NCI-H774 (cell line): Measurements from ENCODE around the gene IFNGR1.

Source experiments
- DNase-seq: peaks from one replicate; lab custom pipeline; 2025; lab: John Stamatoyannopoulos, UW

The IFNGR1 gene

DNA sequence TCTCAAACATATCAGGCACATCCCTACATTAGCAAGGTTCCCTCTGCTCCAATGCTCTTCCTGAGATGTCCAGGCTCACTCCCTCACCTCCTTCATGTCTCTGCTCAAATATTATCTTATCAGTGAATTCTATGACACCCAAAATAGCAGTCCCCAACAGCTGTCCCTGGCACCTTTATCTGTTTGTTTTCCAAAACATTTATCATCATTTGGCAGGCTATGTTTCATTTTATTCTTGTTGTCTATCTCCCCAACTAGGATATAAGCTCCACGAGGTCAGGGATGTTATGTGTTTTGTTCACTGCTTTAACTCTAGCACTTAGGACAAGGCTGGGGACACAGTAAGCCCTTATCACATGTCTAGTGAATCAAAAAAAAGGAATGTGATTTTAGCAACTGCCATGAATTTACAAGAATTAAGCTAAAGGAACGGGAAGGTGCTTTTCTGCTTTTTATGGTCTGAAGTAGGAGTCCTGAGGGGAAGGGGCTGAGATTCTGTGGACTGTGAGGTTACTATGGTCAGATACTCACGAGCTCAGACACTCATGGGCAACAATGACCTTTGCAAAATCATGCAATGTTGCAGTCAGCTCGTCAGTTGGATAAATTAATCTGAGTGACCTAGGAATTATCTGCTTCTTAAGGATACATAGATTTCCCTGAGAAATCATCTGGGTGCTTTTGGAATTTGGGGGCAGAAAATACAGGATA is 43.9 kb downstream of the IFNGR1 start:
- DNase-seq = no peak

DNA sequence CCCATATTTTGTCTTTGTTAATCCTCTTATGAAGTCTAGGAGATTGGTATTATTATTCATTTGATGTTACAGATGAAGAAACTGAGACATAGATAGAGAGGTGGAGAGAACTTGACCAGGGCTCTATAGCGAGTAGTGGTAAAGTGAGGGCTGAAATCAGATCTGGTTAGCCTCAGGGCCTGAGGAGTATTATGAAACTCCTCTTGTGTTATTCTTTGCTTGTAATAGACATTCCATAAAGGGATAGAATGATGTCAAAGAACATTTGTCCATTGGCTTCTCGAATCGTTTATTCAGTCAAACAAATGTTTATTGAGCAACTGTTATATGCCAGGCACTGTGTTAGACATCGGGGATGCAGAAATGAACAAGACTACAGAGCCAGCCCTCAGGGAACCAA is 45.7 kb downstream of the IFNGR1 start, which contains the start of gene IL22RA2:
IL22RA2 (minus strand) TSS at position 144 of the 400 bp plus-strand sequence. CDS start 11,895 bp downstream, outside the sequence.
- DNase-seq = no peak

DNA sequence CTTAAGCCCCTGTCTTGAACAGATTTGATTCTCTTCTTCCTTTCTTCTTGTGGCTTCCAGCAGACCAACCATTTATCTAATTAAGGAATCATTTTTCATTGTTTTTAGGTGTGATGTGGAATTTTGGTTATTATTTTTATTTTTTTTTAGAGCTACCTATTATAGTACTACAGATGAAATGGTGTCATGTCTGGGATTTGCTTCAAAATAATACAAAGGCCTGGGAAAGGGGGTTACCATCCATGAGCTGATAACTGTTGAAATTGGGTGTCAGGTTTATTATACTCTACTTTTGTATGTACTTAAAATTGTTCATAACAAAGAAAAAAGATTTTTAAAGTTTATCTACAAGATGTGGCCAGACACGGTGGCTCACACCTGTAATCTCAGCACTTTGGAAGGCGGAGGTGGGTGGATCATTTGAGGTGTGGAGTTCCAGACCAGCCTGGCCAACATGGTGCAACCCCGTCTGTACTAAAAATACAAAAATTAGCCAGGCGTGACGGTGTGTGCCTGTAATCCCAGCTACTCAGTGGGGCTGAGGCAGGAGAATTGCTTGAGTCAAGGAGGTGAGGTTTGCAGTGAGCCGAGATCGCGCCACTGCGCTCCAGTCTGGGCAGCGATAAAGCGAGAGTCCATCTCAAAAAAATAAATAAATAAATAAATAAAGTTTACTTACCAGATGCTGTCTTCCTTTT is 46.3 kb downstream of the IFNGR1 start:
- no peak for DNase-seq

DNA sequence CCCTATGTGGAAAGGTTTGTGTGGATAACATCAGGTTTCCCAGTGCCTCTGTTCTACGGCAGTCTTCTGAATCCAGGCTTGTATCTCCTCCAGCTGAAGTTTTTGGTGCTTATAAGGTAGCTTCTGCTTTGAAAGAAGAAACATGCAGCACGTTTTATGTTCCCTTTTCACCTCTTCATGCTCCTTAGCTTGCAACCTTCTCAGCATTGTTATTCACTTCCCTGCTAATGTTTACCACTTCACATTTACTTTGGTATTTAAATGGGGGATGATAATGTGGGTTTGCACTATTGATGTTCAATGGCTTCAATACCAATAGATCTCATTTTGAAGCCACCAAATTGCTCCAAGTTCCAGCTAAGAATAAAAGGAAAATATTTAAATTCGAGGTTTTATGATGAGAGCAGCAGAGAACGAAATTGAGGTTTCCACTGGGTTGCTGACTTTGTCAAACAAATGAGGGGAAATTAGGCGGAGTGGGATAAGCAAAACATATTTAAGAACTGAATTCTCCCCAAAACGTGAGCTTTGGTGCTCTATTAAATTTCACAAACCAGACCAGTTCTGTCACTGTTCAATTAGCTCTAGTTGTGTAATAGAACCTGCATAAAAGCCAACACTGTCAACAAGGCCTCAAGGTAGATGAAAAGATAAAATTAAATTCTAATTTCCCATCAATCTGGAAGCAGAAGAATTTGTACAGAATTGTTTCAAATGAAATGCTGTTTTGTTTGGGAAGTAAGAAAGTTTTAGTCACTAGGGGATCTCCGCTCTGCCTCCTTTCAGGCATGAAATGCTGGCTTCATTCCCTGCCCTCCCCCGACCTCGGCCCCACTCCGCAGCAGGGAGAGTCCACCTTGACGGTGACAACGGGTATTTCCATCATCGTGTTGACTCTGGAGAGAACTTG is 47.1 kb downstream of the IFNGR1 start:
- DNase-seq = no peak

DNA sequence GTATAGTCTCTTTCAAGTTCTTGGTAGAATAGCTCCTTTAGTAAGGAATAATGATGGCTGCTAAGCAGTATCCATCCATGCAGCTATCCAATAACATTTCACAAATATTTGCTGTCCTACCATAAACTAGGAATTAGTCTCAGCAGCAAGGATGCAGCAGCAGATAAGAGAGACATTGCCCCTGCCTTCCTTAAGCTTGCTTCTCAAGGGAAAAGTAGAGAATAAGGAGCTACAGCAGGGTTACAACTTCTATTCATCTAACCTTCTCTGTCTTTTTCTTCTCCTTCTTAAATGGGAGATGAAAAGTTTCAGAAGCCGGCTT is 48.2 kb downstream of the IFNGR1 start:
- DNase-seq = no peak

DNA sequence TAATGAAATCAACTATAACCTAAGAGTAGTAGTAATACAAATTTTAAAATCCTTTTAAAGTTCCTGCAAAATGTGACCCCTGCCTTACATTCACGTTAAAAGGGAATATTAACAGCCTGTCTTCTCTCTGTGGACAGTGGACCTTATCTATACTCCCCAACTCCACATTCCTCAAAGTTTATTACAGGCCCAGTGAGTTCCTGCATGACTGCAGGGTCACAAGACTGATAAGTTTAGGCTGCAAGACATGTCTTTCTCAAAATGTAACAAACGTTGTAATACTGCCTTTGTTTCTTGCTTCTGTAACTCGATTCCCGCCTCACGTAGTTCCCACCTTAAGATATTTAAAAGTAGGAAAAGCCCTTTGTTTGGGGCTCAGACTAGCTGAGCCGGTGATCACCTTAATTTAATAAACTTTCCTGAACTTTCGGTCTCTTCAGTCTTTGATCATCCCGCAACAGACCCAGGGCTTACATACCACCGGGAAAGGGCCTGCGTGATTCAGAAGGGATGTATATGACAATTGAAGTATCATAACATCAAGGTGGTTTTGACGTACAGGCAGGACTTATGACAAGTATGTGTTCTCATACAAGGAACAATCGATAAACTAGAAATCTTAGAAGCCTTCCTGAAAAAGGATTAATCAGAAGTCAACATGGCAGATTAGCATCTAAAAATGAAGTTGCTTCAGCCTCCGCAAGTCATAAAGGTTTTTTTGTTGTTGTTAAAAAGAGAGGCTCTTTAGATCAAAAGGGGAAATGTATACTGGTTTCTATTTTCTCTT is 48.7 kb downstream of the IFNGR1 start:
- no peak for DNase-seq

DNA sequence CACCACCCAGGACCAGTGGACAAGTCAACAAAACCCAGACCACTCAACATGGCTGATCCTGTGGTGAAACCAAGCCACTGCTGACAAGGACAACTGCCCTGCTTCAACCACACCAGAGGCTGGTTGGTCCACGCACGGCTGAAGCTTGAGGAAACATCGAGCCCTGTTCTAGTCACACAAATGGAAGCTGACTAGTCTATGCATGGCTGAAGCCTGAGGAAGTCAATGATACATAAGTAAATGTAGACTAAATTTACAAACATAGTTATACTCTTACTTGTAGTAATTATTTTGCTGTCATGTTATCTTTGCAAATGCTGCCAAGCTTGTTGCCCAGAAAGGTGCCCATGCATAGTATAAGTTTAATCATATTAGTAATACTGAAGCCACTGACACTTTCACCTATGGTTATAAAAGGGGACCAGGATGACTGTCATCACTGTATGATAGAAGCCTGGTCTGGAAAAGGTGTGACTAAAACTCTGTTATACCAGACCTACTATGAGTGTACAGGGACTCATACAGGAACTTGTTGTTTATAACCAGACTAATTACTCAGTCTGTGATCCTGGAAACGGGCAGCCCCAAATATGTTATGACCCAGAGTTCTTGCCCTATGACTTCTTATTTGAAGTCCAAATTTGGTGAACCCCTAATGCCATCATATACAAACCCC is 51.3 kb downstream of the IFNGR1 start:
- DNase-seq = no peak

DNA sequence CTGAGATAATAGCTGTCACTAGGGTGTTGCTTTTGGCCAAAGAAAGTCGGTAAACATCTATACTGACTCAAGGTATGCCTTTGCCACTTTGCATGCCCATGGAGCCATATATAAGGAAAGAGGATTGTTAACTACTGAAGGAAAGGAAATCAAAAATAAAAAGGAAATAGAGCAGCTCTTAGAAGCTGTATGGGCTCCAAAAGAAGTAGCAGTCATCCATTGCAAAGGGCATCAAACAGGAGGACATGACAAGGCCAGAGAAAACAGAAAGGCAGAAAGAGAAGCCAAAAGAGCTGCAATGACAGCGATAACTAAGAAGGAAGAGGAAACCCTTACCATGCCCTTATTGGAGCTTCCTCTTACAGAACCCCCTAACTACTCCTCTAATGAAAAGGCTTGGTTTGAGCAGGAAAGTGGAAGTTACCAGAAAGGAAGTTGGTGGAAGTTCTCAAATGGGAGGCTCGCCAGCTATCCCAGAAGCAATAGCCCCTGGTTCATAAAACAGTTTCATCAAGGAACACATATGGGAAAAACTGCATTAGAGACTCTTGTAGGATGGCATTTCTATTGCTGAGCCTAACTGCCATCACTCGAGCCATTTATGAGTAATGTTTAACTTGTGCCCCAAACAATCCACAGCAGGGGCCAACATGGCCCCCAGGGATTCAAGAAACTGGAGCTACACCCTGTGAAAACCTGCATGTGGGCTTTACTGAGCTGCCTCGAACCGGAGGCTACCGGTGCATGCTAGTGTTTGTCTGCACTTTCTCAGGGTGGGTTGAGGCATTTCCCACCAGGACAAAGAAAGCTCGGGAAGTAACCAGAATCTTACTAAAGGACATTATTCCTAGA is 52.7 kb downstream of the IFNGR1 start:
- no peak for DNase-seq

DNA sequence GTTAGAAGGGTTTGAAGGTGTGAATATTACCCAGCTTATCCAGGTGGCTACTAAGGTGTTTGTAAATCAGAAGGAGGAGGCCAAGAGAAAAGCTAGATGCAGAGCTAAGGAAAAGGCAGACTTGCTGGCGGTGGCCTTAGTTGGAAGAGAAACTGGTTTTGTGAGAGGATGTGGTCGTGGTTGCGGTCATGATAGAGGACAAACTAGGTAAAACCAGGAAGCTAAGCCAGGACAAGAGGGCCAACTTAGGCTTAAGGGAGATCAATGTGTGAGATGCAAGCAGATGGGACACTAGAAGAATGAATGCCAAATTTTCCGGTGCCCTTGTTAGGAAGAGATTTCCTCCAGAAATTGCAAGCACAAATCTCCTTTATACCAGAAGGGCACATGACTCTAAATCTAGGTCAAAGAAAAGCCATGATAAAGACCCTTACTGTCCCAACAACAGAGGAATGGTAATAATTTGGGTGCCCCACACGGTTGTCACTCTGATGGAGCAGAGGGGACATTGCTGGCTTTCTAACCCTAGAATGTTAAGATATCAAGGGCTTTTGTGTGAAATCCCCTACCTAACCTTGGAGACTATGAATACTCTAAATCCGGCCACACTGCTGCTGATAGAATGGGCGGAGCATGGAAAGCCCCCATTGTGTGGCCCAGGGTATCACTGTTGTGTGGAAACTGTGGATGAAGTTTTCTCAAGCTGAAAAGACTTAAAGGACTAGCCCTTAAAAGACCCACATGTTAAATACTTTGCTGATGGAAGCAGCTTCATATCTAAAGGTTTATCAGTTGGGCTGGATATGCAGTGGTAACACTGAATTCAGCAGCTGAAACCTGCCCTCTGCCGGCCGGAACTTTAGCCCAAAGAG is 53.6 kb downstream of the IFNGR1 start:
- no peak for DNase-seq

DNA sequence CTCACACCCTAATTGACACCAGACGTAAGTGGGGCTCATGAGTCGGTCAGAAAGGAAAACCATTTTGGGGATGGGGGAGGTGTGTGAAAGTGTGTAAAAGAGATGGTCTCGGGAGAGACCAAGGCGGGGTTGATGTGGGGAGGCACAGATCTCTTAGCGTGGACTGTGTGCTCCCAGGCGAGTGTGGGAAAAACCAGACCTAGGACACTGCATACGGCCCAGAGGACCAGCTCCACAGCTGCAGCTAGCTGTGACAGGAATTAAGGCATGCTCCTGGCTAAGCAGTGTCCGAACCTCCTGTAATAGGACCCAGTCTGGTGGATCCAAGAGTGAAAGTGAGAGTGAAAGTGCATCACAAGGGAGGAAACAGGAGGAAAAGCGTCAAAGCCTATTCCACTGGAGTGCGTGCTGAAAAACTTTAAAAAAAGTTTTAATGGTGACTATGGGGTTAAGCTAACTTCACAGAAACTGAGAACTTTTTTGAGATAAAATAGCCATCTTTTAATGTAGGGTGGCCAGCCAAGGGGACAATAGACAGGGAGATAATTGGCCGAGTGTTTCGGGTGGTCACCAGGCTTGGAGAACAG is 55.4 kb downstream of the IFNGR1 start:
- DNase-seq = no peak

DNA sequence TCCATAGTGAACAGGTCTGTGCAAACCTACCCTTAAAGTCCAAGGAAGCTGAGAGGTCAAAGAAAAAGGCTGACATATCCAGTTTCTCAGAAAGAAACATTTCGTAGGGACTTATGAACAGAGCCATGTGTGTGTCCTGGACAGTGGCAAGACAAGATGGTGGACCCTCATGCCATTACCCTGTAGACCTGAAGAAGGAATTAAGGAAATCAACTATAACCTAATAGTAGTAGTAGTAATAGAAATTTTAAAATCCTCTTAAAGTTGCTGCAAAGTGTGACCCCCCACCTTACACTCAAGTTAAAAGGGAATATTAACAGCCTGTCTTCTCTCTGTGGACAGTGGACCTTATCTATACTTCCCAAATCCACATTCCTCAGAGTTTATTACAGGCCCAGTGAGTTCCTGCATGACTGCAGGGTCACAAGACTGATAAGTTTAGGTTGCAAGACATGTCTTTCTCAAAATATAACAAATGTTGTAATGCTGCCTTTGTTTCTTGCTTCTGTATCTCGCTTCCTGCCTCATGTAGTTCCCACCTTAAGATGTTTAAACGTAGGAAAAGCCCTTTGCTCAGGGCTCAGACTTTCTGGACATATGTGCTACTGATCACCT is 56.4 kb downstream of the IFNGR1 start:
- no peak for DNase-seq

DNA sequence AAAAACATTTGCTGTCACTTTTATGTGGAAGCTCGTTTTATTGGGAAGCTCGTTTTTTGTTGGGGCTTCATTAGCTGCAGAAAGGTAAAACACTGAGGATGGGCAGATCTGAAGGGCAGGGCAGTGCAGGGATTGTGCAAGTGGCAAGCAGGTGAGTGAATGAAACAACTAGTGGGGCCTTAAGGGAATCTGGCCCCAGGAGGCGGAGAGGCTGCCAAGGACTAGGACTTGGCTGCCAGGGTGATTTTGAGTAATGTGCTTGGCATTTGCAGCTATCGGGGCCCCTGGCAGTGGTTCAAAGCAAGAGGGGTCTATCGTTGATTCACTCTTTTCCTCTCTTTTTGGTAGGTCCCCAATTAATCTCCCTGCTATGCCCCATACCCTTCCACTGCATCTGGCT is 57.2 kb downstream of the IFNGR1 start:
- DNase-seq = no peak

DNA sequence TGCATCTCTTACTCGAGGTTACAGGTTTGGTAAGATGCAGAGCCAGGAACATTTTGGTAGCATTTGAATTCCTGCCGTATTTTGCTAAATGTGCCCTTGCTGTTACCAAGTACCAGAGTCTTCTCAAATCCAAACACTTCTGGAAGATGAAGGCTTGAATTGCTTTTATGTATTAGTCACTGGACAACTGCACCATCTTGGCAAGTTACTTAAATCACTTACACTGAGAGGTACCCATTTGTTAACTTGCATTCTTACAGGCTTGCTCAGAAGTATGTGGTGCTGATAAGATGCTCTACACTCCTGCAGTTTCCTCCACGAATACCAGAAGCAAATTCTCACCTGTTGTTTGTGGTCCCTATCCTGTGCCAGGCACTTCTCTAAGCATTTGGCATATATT is 58.4 kb downstream of the IFNGR1 start:
- DNase-seq = no peak

DNA sequence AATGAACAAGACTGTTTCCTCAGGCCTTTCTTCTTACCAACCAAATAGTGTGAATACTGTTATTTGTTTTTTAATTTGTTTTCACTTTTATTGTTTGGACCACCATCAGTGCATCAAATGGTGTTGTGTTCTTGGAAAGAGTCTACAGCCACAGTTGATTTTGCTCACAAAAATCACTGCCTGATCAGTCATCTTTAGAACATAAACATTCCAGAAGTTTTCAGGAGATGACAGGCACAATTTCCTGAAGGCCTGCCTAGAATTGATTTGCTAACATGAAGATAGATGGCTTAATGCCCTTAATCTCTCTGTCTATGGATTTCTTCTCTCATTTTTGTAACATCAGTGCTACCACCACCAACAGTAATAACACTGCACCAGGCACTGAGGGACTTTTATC is 59.3 kb downstream of the IFNGR1 start:
- DNase-seq = no peak

DNA sequence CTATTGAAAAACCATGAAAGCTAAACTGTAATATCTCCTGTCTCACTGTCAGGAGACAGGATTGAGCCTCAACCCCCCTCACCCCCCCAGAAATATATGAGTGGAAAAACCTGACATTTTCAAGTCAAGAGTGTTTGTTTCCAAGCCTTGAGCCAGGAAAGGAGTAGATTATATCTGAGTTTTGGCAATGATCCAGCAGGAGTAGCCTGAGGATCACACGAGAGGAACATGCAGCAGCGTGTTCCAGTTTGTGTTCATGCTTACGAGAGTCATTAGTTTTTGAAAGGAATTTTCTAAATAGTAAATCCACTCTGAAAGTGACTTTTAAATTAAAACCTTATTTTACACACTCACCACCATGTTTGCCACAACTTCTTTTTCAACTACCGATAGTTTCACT is 61.6 kb downstream of the IFNGR1 start:
- DNase-seq = no peak

DNA sequence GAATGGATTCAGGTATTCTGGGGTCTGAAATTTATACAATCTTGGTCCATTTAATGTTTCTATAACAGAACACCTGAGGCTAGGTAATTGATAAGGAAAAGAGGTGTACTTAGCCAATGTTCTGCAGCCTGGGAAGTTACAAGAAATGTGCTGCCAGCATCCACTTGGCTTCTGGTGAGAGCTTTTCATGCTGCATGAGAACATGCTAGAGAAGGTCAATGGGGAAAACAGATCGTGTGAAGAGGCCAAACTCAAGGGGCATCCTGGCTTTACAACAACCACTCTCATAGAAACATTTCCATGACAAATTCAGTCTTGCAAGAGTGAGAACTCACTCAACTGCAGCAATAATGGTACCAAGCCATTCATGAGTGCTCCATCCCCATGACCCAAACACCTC is 62.5 kb downstream of the IFNGR1 start:
- no peak for DNase-seq

DNA sequence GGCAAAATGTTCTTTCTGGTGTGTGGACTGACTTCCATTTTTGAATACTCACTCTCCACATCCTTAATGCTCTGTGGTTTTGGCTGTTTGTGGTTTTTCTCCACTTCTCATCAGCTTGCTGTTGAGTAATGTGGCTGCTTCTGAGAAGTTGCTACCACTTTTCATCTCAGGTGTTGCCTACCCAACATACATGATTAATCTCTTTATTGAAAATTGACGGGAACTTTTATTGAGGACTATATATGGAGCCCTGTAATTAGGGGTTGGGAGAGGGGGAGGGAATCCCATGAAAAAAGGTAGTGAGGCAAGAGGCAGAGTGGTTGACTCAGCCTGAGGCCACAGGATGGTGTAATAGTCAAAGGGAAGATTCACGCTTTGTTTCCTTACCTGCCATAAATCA is 63.4 kb downstream of the IFNGR1 start:
- no peak for DNase-seq

DNA sequence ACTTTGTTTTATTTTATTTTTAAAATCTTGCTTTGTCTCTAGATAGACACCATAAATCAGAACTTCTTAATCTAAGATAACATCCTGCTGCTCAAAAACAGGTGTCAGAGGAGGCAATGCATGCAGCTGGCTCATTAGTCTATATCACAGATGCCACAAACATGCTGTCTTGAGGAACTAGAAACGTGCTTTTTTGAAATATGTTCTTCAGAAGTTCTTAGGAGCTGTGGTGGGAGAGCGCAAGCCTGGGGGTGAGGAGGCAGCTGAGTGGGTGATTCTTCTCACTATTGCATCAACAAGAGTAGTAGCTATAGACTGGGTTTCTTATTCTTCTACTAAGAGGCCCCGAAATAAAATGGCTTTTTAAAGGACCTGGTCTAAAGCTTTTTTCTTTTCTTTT is 69.1 kb downstream of the IFNGR1 start:
- DNase-seq = no peak

DNA sequence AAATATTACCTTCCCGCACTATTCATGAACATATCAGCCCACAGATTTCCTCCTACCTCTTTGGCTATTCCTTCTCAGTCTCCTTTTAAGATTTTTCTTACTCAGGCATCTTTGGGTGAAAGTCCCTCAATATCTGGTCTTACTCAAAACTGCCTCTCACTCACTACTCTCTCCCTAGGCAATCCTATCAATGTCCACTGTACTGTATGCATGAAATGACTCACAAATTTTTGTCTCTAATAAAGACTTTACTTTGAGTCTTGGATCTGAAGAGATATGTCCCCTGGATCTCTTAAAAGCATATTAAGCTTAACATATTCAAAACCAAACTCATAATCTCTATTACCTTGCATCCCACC is 70.2 kb downstream of the IFNGR1 start:
- no peak for DNase-seq
